Osteocyte (in vitro differentiated cells): Measurements from ENCODE around the gene ZNF598. TPM values are rescaled to one million over a fixed set of nuclear protein-coding genes. Genes with fewer than 3 reads are reported as not detected.

Experiments
- DNase-seq: peaks from one replicate; pipeline ENCODE4 v3.0.0; 2021; ENCODE audit warnings: mixed read lengths; ENCODE audit not compliant: unreplicated experiment; ENCODE audit errors: extremely low spot score
- H3K27ac Mint-ChIP-seq: one replicate; pipeline ENCODE4 v1.8.0; 2021; ENCODE audit warnings: mild to moderate bottlenecking, mixed read lengths; ENCODE audit not compliant: unreplicated experiment
- H3K27me3 Mint-ChIP-seq: one replicate; pipeline ENCODE4 v1.8.0; 2021; ENCODE audit warnings: mixed read lengths; ENCODE audit not compliant: unreplicated experiment
- H3K36me3 Mint-ChIP-seq: one replicate; pipeline ENCODE4 v1.8.0; 2021; ENCODE audit warnings: mixed read lengths; ENCODE audit not compliant: unreplicated experiment
- H3K4me1 Mint-ChIP-seq: one replicate; pipeline ENCODE4 v1.8.0; 2021; ENCODE audit warnings: mixed read lengths; ENCODE audit not compliant: unreplicated experiment
- H3K4me3 Mint-ChIP-seq: one replicate; pipeline ENCODE4 v1.8.0; 2021; ENCODE audit warnings: mild to moderate bottlenecking, moderate library complexity, mixed read lengths; ENCODE audit not compliant: unreplicated experiment
- H3K9me3 Mint-ChIP-seq: one replicate; pipeline ENCODE4 v1.8.0; 2021; ENCODE audit warnings: mixed read lengths; ENCODE audit not compliant: unreplicated experiment
- CTCF ChIP-seq: fragments of 200-600 bp; sonication (generic); IDR thresholded peaks from 2 replicates; pipeline ENCODE4 v1.5.0; 2021; ENCODE audit warnings: antibody characterized with exemption, mild to moderate bottlenecking, moderate library complexity
- total RNA-seq: library from RNA; stranded (reverse); gene quantifications from 2 replicates; pipeline ENCODE4 v1.2.1, GENCODE V29; 2021

The ZNF598 gene
- total RNA-seq, 1 donor from 2014 or later, result 46.9 TPM

GRCh38 chr16:2025878-2026460 is 16.3 kb upstream of the ZNF598 start:
- peak overlapping the region; percentile 53 for H3K4me3 Mint-ChIP-seq
- no peak for DNase-seq
- no peak for TF ChIP-seq CTCF
- peaks cover 1% of the 10 kb centered on the region for H3K36me3 Mint-ChIP-seq
- no peaks in the 10 kb centered on the region for H3K9me3 Mint-ChIP-seq
- peaks cover 49% of the 10 kb centered on the region for H3K4me1 Mint-ChIP-seq
- peak overlapping the region; percentile 27 for H3K27ac Mint-ChIP-seq
- H3K27me3 Mint-ChIP-seq, result peaks cover 3% of the 10 kb centered on the region

- H3K4me1 Mint-ChIP-seq, result peaks cover 48% of the 10 kb centered on the region
- H3K36me3 Mint-ChIP-seq, result peaks cover 1% of the 10 kb centered on the region
- H3K27me3 Mint-ChIP-seq, result peaks cover 8% of the 10 kb centered on the region
- TF ChIP-seq CTCF, result no peak
- H3K27ac Mint-ChIP-seq, result no peak overlapping the region
- no peak for DNase-seq
- H3K9me3 Mint-ChIP-seq, result no peaks in the 10 kb centered on the region
- no peak overlapping the region for H3K4me3 Mint-ChIP-seq
Observed at GRCh38 chr16:2025251-2025650, 15.6 kb upstream of the ZNF598 start.

GRCh38 chr16:2024032-2024420 is 14.4 kb upstream of the ZNF598 start:
- DNase-seq, result no peak
- TF ChIP-seq CTCF, result no peak
- peaks cover 8% of the 10 kb centered on the region for H3K27me3 Mint-ChIP-seq
- no peaks in the 10 kb centered on the region for H3K36me3 Mint-ChIP-seq
- H3K27ac Mint-ChIP-seq, result no peak overlapping the region
- peak overlapping the region; percentile 33 for H3K4me3 Mint-ChIP-seq
- H3K9me3 Mint-ChIP-seq, result no peaks in the 10 kb centered on the region
- H3K4me1 Mint-ChIP-seq, result peaks cover 39% of the 10 kb centered on the region

GRCh38 chr16:2023092-2024031 is 13.7 kb upstream of the ZNF598 start:
- H3K36me3 Mint-ChIP-seq, result no peaks in the 10 kb centered on the region
- H3K9me3 Mint-ChIP-seq, result no peaks in the 10 kb centered on the region
- peak overlapping the region; percentile 79 for H3K27ac Mint-ChIP-seq
- peak; percentile 97 for TF ChIP-seq CTCF
- H3K27me3 Mint-ChIP-seq, result peaks cover 8% of the 10 kb centered on the region
- H3K4me3 Mint-ChIP-seq, result peak overlapping the region; percentile 67
- peak; percentile 98 for DNase-seq
- H3K4me1 Mint-ChIP-seq, result peaks cover 33% of the 10 kb centered on the region

GRCh38 chr16:2022723-2023091 is 13.1 kb upstream of the ZNF598 start:
- TF ChIP-seq CTCF, result no peak
- Mint-ChIP-seq H3K4me1 (peaks cover 28% of the 10 kb centered on the region), H3K9me3 (no peaks in the 10 kb centered on the region), H3K4me3 (peak overlapping the region; percentile 67), H3K36me3 (no peaks in the 10 kb centered on the region), H3K27ac (peak overlapping the region; percentile 44), H3K27me3 (peaks cover 8% of the 10 kb centered on the region)
- DNase-seq, result peak; percentile 85
